ENCODE data around the gene WWOX.

The WWOX gene

GRCh38 chr16:78953526-78953925, 854.1 kb downstream of the WWOX start:
- POLR2A ChIA-PET: no interaction called here

GRCh38 chr16:78955206-78955605, 855.8 kb downstream of the WWOX start:
- TF ChIP-seq CTCF (IDR thresholded peaks at IDR 0.05; ENCODE audit: insufficient read depth, low read length, missing control alignments): no peak
- H3K4me3 ChIP-seq (ENCODE audit: low read depth, low read length): no peak overlapping the region
- POLR2A ChIA-PET: no interaction called here
- CTCF ChIA-PET: no interaction called here
- DNase-seq (ENCODE audit: low read depth, low spot score): no peak

More at GRCh38 chr16:78953526-78953925, 854.1 kb downstream of the WWOX start:
- no peak overlapping the region for H3K4me3 ChIP-seq (ENCODE audit: low read depth, low read length)
- no peak for DNase-seq (ENCODE audit: low read depth, low spot score)
- no peak for TF ChIP-seq CTCF (IDR thresholded peaks at IDR 0.05; ENCODE audit: insufficient read depth, low read length, missing control alignments)
- CTCF ChIA-PET: no interaction called here

GRCh38 chr16:78956859-78957258, 857.4 kb downstream of the WWOX start:
- TF ChIP-seq CTCF (IDR thresholded peaks at IDR 0.05; ENCODE audit: insufficient read depth, low read length, missing control alignments): no peak
- CTCF ChIA-PET: no interaction called here
- POLR2A ChIA-PET: no interaction called here
- H3K4me3 ChIP-seq (ENCODE audit: low read depth, low read length): no peak overlapping the region
- no peak for DNase-seq (ENCODE audit: low read depth, low spot score)

GRCh38 chr16:78957317-78958100, 858.1 kb downstream of the WWOX start:
- no peak for DNase-seq (ENCODE audit: low read depth, low spot score)
- no peak overlapping the region for H3K4me3 ChIP-seq (ENCODE audit: low read depth, low read length)
- ChIA-PET CTCF (no interaction called here), POLR2A (no interaction called here)
- TF ChIP-seq CTCF (IDR thresholded peaks at IDR 0.05; ENCODE audit: insufficient read depth, low read length, missing control alignments): no peak

GRCh38 chr16:78961464-78961863, 862.0 kb downstream of the WWOX start:
- POLR2A ChIA-PET: no interaction called here
- TF ChIP-seq CTCF (IDR thresholded peaks at IDR 0.05; ENCODE audit: insufficient read depth, low read length, missing control alignments): no peak
- DNase-seq (ENCODE audit: low read depth, low spot score): no peak
- no peak overlapping the region for H3K4me3 ChIP-seq (ENCODE audit: low read depth, low read length)
- CTCF ChIA-PET: no interaction called here

GRCh38 chr16:78962457-78962929, 863.0 kb downstream of the WWOX start:
- no peak overlapping the region for H3K4me3 ChIP-seq (ENCODE audit: low read depth, low read length)
- no peak for DNase-seq (ENCODE audit: low read depth, low spot score)
- TF ChIP-seq CTCF (IDR thresholded peaks at IDR 0.05; ENCODE audit: insufficient read depth, low read length, missing control alignments): no peak
- POLR2A ChIA-PET: no interaction called here
- CTCF ChIA-PET: no interaction called here

Data from AG04449 (cell line).